ENCODE data around the gene TMEM127. TPM values are rescaled to one million over a fixed set of nuclear protein-coding genes. Genes with fewer than 3 reads are reported as not detected.
A peak's percentile ranks its signal among the peaks of the same experiment; 100 is the strongest.

TMEM127 gene
- total RNA-seq, 1 experiment from 2014 or later: 31.5 TPM

DNA sequence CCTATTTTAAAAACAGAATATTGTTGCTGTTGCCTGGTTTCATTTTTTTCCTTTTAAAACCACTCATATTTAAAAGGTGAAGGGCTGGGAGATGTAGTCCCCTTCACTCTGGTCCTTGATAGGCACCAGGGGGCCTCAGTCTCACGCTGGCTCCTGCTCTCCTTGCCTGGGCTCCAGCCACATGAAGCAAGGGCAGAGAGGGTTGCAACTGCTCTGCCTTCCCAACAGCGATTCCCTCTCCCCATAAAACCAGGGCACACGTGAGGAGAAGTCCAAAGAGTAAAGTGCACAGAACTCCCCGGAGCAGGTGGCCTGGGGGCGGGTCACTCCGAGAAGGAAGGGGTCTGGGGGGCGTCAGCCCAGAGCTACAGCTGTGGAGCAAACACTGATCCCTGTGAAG, 12.8 kb downstream of the TMEM127 start:
- Mint-ChIP-seq H3K36me3 (ENCODE audit: insufficient read depth, unreplicated experiment) (peaks cover 64% of the 10 kb centered on the region), H3K4me3 (ENCODE audit: unreplicated experiment) (no peak overlapping the region), H3K27me3 (ENCODE audit: insufficient read depth, unreplicated experiment) (no peaks in the 10 kb centered on the region), H3K9me3 (ENCODE audit: unreplicated experiment) (no peaks in the 10 kb centered on the region), H3K4me1 (ENCODE audit: insufficient read depth, unreplicated experiment) (no peaks in the 10 kb centered on the region), H3K27ac (ENCODE audit: low read depth, unreplicated experiment) (no peak overlapping the region)
- POLR2A ChIA-PET: no interaction called here
- TF ChIP-seq, protein P1, sequence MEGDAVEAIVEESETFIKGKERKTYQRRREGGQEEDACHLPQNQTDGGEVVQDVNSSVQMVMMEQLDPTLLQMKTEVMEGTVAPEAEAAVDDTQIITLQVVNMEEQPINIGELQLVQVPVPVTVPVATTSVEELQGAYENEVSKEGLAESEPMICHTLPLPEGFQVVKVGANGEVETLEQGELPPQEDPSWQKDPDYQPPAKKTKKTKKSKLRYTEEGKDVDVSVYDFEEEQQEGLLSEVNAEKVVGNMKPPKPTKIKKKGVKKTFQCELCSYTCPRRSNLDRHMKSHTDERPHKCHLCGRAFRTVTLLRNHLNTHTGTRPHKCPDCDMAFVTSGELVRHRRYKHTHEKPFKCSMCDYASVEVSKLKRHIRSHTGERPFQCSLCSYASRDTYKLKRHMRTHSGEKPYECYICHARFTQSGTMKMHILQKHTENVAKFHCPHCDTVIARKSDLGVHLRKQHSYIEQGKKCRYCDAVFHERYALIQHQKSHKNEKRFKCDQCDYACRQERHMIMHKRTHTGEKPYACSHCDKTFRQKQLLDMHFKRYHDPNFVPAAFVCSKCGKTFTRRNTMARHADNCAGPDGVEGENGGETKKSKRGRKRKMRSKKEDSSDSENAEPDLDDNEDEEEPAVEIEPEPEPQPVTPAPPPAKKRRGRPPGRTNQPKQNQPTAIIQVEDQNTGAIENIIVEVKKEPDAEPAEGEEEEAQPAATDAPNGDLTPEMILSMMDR (IDR thresholded peaks at IDR 0.05; ENCODE audit: unreplicated experiment): no peak
- DNase-seq (ENCODE audit: unreplicated experiment): no peak
- intact Hi-C loops (cut with micrococcal nuclease): no loop called here
- BruUV-seq (replicated peaks): no TSS peak
- CTCF ChIA-PET: no interaction called here

DNA sequence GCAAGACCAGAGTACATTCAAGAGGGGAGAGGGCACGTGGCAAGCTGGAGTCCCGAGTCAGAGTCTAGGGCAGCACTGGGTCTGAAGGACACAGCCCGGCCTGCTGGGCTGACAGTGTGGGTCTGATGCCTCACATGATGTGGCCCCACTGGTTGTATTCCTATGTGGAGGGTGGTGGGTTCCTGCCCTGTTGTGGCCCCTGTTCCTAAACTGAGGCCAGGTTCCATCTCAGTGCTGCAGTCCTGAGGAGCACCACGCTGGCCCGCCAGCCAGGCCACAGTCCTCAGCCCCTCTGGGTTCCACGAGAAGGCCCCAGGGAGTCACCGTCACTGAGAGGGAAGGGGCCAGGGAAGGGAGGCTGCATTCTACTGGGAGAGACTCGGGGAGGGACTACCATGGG, 13.3 kb downstream of the TMEM127 start:
- peaks cover 59% of the 10 kb centered on the region for H3K36me3 Mint-ChIP-seq (ENCODE audit: insufficient read depth, unreplicated experiment)
- intact Hi-C loops (cut with micrococcal nuclease): no loop called here
- TF ChIP-seq, protein P1 (IDR thresholded peaks at IDR 0.05; ENCODE audit: unreplicated experiment): no peak
- ChIA-PET POLR2A (no interaction called here), CTCF (no interaction called here)
- DNase-seq (ENCODE audit: unreplicated experiment): no peak
- H3K27ac Mint-ChIP-seq (ENCODE audit: low read depth, unreplicated experiment): no peak overlapping the region
- no peaks in the 10 kb centered on the region for H3K27me3 Mint-ChIP-seq (ENCODE audit: insufficient read depth, unreplicated experiment)
- H3K4me3 Mint-ChIP-seq (ENCODE audit: unreplicated experiment): no peak overlapping the region
- no TSS peak for BruUV-seq (replicated peaks)
- no peaks in the 10 kb centered on the region for H3K4me1 Mint-ChIP-seq (ENCODE audit: insufficient read depth, unreplicated experiment)
- no peaks in the 10 kb centered on the region for H3K9me3 Mint-ChIP-seq (ENCODE audit: unreplicated experiment)

DNA sequence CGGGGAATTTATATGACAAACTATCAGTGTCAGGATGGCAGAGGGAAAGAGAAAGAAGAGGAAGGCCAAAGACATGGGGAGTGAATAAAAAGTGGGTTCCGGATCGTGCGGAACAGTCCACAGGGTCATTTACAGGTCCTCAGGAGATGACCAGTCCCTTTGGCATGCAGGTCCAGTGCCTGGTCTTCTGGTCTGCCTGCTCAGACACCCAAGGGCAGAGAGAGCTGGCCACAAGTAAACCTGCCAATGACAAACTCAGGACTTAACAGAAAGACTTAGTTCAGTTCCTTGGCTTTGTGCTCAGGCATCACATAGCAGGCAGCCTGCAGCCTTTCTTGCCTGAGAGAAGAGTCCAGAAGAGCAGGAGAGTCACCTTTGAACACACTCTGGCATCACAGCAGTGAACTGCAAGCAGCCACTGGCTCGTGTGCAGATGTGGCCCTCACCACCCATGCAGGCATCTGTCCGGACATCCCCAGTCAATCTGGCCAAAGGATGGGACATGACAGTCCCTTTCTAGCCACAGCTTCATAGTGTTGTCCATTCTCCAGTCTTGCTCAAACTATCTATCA, 14.0 kb downstream of the TMEM127 start:
- TF ChIP-seq, protein P1 (IDR thresholded peaks at IDR 0.05; ENCODE audit: unreplicated experiment): no peak
- H3K36me3 Mint-ChIP-seq (ENCODE audit: insufficient read depth, unreplicated experiment): peaks cover 52% of the 10 kb centered on the region

DNA sequence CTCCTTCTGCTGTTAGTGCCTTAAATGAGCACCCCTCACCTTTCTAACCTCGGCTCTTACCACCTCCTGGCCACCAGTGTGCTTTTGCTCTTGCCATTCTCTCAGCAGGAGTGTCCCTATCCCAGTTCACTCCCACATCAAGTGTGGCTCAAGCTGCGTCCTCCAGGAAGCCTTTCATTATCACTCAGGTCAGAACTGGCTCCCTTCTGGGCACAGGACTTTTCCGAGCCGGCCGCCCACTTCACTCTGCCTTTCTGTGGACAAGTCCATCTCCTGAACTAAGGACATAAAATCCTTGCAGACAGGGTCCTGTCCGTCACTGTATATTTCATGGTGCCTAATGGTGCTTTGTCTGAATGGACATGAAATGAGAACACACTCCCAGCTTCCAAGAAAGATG, 15.6 kb downstream of the TMEM127 start:
- CTCF ChIA-PET: no interaction called here
- TF ChIP-seq, protein P1 (IDR thresholded peaks at IDR 0.05; ENCODE audit: unreplicated experiment): no peak
- DNase-seq (ENCODE audit: unreplicated experiment): no peak

More for the DNA sequence above, 14.0 kb downstream of the TMEM127 start:
- POLR2A ChIA-PET: no interaction called here
- BruUV-seq (replicated peaks): no TSS peak
- Mint-ChIP-seq H3K9me3 (ENCODE audit: unreplicated experiment) (no peaks in the 10 kb centered on the region), H3K27me3 (ENCODE audit: insufficient read depth, unreplicated experiment) (no peaks in the 10 kb centered on the region), H3K4me1 (ENCODE audit: insufficient read depth, unreplicated experiment) (peaks cover 5% of the 10 kb centered on the region), H3K27ac (ENCODE audit: low read depth, unreplicated experiment) (peak overlapping the region; percentile 42), H3K4me3 (ENCODE audit: unreplicated experiment) (no peak overlapping the region)
- intact Hi-C loops (cut with micrococcal nuclease): no loop called here
- DNase-seq (ENCODE audit: unreplicated experiment): peak; percentile 81
- CTCF ChIA-PET: no interaction called here

More for the DNA sequence above, 15.6 kb downstream of the TMEM127 start:
- Mint-ChIP-seq H3K36me3 (ENCODE audit: insufficient read depth, unreplicated experiment) (peaks cover 38% of the 10 kb centered on the region), H3K9me3 (ENCODE audit: unreplicated experiment) (no peaks in the 10 kb centered on the region), H3K27ac (ENCODE audit: low read depth, unreplicated experiment) (no peak overlapping the region), H3K4me3 (ENCODE audit: unreplicated experiment) (no peak overlapping the region), H3K4me1 (ENCODE audit: insufficient read depth, unreplicated experiment) (peaks cover 6% of the 10 kb centered on the region), H3K27me3 (ENCODE audit: insufficient read depth, unreplicated experiment) (no peaks in the 10 kb centered on the region)
- intact Hi-C loops (cut with micrococcal nuclease): no loop called here
- BruUV-seq (replicated peaks): no TSS peak
- POLR2A ChIA-PET: interaction anchor here (0.5 to 1.6 kb wide), 3 partner anchors 10 to 42 kb away, joined by 3 to 5 read pairs (median 4); partner anchors contain the start of gene STARD7

All from MCF 10A (cell line).